ENCODE results near the gene TAOK2. TPM values are rescaled to one million over a fixed set of nuclear protein-coding genes. Genes with fewer than 3 reads are reported as not detected.

The TAOK2 gene
- total and polyA plus RNA-seq, 2 of the 13 experiments (the other 11 are each of a cell fraction or from before 2014, with no cell fraction given) = 17.4 to 43.2 TPM

- no peak for TF ChIP-seq GMEB1 (CRISPR knock-in tag; IDR thresholded peaks at IDR 0.05; ENCODE audit: borderline replicate concordance)
- TF ChIP-seq PAXIP1 (CRISPR knock-in tag; conservative IDR thresholded peaks at IDR 0.05) = 0 out of 2 replicates have a peak, but pooled peaks have one; percentile 6
- TF ChIP-seq SOX13 (IDR thresholded peaks at IDR 0.05) = no peak
- no peak for TF ChIP-seq SOX13 (CRISPR knock-in tag; conservative IDR thresholded peaks at IDR 0.05 in 1 of 2, IDR thresholded peaks at IDR 0.05 in 1 of 2)
- no peak for TF ChIP-seq ZNF790 (CRISPR knock-in tag; IDR thresholded peaks at IDR 0.05; ENCODE audit: borderline replicate concordance)
- TF ChIP-seq ZBTB10 (CRISPR knock-in tag; IDR thresholded peaks at IDR 0.05; ENCODE audit: borderline replicate concordance) = no peak
- TF ChIP-seq CEBPG (CRISPR knock-in tag; IDR thresholded peaks at IDR 0.05) = no peak
- TF ChIP-seq HNF4A (CRISPR knock-in tag; IDR thresholded peaks at IDR 0.05) = no peak
- peak; percentile 6; the same call in 1 of the 2 replicates for TF ChIP-seq ZIK1 (CRISPR knock-in tag; IDR thresholded peaks at IDR 0.05; ENCODE audit: borderline replicate concordance, low read depth)
- peak; percentile 8; the same call in 1 of the 2 replicates for TF ChIP-seq MYPOP (CRISPR knock-in tag; IDR thresholded peaks at IDR 0.05)
- no peak for TF ChIP-seq ZNF317 (CRISPR knock-in tag; IDR thresholded peaks at IDR 0.05)
- no peak for TF ChIP-seq TAF15 (IDR thresholded peaks at IDR 0.05; ENCODE audit: low read depth, low read length, poor library complexity, severe bottlenecking)
- TF ChIP-seq ZNF446 (CRISPR knock-in tag; IDR thresholded peaks at IDR 0.05) = peak; percentile 12; the same call in 1 of the 2 replicates
- peak in 1 of 2 experiments; percentile 28; a peak in 1 of 4 replicates for TF ChIP-seq HMGXB4 (CRISPR knock-in tag; IDR thresholded peaks at IDR 0.05; ENCODE audit: borderline replicate concordance in 1 of 2, low read depth in 1 of 2)
- TF ChIP-seq FOXP1 (IDR thresholded peaks at IDR 0.05) = no peak
- TF ChIP-seq FOXP1 (CRISPR knock-in tag; IDR thresholded peaks at IDR 0.05) = no peak
- TF ChIP-seq ZNF772 (CRISPR knock-in tag; IDR thresholded peaks at IDR 0.05) = no peak
- TF ChIP-seq JUN (CRISPR knock-in tag; IDR thresholded peaks at IDR 0.05) = no peak
Observed at GRCh38 chr16:29925105-29925756, 48.4 kb upstream of the TAOK2 start (continued).

Measured in HepG2 (cell line).